CD4-positive, alpha-beta T cell treated with Interleukin-4 for 1 hour (primary cell): ENCODE measurements around the gene USP47.

Experiments
- DNase-seq, 2 donors: peaks; one replicate each; pipeline ENCODE4 v3.0.0-alpha.2; 2020 to 2022

USP47 gene

GRCh38 chr11:11982975-11983374 is 141.2 kb downstream of the USP47 start:
- no peak for DNase-seq

- no peak for DNase-seq
Observed at GRCh38 chr11:11983427-11983826, 141.7 kb downstream of the USP47 start.

- no peak for DNase-seq
Observed at GRCh38 chr11:11984563-11984962, 142.8 kb downstream of the USP47 start.

- DNase-seq = no peak
Observed at GRCh38 chr11:11985016-11985715, 143.4 kb downstream of the USP47 start.

- no peak for DNase-seq
Observed at GRCh38 chr11:11985954-11986949, 144.5 kb downstream of the USP47 start.

GRCh38 chr11:11987503-11988022 is 145.8 kb downstream of the USP47 start:
- peak in 1 of 2 donors; percentile 20 for DNase-seq

GRCh38 chr11:11988099-11988651 is 146.4 kb downstream of the USP47 start:
- no peak for DNase-seq

GRCh38 chr11:11988681-11989261 is 147.0 kb downstream of the USP47 start:
- no peak for DNase-seq

- DNase-seq = no peak
Observed at GRCh38 chr11:11989774-11990744, 148.3 kb downstream of the USP47 start.

- no peak for DNase-seq
Observed at GRCh38 chr11:11992257-11993212, 150.8 kb downstream of the USP47 start.

GRCh38 chr11:11993839-11994238 is 152.1 kb downstream of the USP47 start:
- no peak for DNase-seq

GRCh38 chr11:11995601-11996000 is 153.8 kb downstream of the USP47 start:
- peak; percentile 17 to 25 for DNase-seq

GRCh38 chr11:11996321-11997048 is 154.7 kb downstream of the USP47 start:
- DNase-seq = no peak

- DNase-seq = no peak
Observed at GRCh38 chr11:11997049-11997322, 155.2 kb downstream of the USP47 start.

- DNase-seq = no peak
Observed at GRCh38 chr11:11998091-11998781, 156.5 kb downstream of the USP47 start.

GRCh38 chr11:12001186-12001585 is 159.4 kb downstream of the USP47 start:
- no peak for DNase-seq

- no peak for DNase-seq
Observed at GRCh38 chr11:12003336-12003735, 161.6 kb downstream of the USP47 start.

GRCh38 chr11:12003815-12004214 is 162.0 kb downstream of the USP47 start:
- DNase-seq = no peak

- DNase-seq = no peak
Observed at GRCh38 chr11:12005061-12005460, 163.3 kb downstream of the USP47 start.
